GM19023 (cell line): ENCODE measurements around the gene GLUD1.
"Not testable (repeated sequence)": the region's sequence is repeated elsewhere in the genome, so short reads cannot be mapped to it uniquely, and the experiment has no call there.

Experiments
- ATAC-seq: cut with Tn5 transposase; IDR thresholded peaks from one replicate; pipeline ENCODE4 v1.9.1; 2021; ENCODE audit warnings: mild to moderate bottlenecking, moderate library complexity; ENCODE audit not compliant: unreplicated experiment

Gene GLUD1

DNA sequence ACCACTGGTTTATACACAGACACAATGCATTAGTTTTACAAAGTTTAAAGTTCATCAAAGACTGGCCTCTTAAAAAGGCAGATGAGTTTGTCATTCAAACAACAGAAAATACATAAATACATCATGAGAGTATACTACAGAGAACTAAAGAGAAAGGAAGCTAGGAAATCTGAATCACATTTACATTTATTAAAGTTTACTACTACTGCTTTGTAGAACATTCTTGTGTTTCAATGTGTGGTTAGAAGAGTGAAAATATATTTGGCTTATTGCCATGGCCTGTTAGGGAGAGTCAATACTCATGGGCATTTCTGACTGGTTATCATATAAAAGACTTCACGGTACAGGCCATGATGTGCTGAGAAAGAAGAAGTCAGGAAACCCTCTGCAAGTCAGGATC, 87.5 kb downstream of the GLUD1 start:
- ATAC-seq: not testable (repeated sequence)

DNA sequence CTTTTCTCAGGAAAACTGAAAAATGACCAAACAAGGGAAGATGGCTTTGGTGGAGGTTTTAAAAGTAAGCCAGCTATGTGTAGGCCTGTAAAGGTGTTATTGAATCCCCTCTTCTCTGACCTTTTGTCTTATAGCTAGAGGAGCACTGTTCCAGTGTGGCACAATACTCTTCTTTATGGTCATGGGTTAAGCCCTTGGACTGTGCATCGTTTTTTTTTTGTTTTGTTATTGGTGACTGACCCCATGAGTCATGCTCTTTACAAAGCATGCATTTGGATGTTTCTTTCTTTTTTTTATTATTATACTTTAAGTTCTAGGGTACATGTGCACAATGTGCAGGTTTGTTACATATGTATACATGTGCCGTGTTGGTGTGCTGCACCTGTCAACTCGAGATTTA, 94.2 kb downstream of the GLUD1 start:
- ATAC-seq: no peak
